Glutamatergic neuron (in vitro differentiated cells): Measurements from ENCODE around the gene C2CD3. TPM values are rescaled to one million over a fixed set of nuclear protein-coding genes. Genes with fewer than 3 reads are reported as not detected.
"Not testable (repeated sequence)": the region's sequence is repeated elsewhere in the genome, so short reads cannot be mapped to it uniquely, and the experiment has no call there.

Experiments used
- DNase-seq: peaks from one replicate; pipeline ENCODE4 v3.0.0; 2022
- H3K27ac Mint-ChIP-seq: one replicate; pipeline ENCODE4 v1.8.0; 2020; ENCODE audit warnings: mild to moderate bottlenecking, mixed read lengths, inconsistent platforms; ENCODE audit not compliant: unreplicated experiment
- H3K27me3 Mint-ChIP-seq: one replicate; pipeline ENCODE4 v1.8.0; 2020; ENCODE audit warnings: mild to moderate bottlenecking, moderate library complexity, mixed read lengths, inconsistent platforms; ENCODE audit not compliant: unreplicated experiment
- H3K36me3 Mint-ChIP-seq: one replicate; pipeline ENCODE4 v1.8.0; 2020; ENCODE audit warnings: mild to moderate bottlenecking, mixed read lengths, inconsistent platforms; ENCODE audit not compliant: unreplicated experiment
- H3K4me1 Mint-ChIP-seq: one replicate; pipeline ENCODE4 v1.8.0; 2020; ENCODE audit warnings: mild to moderate bottlenecking, low read depth, mixed read lengths, inconsistent platforms; ENCODE audit not compliant: unreplicated experiment
- H3K4me3 Mint-ChIP-seq: one replicate; pipeline ENCODE4 v1.8.0; 2020; ENCODE audit warnings: mild to moderate bottlenecking, mixed read lengths, inconsistent platforms; ENCODE audit not compliant: unreplicated experiment
- H3K9me3 Mint-ChIP-seq: one replicate; pipeline ENCODE4 v1.8.0; 2020; ENCODE audit warnings: mild to moderate bottlenecking, moderate library complexity, mixed read lengths, inconsistent platforms; ENCODE audit not compliant: unreplicated experiment
- total RNA-seq: library from RNA; stranded (reverse); fragmentation: NEBNext Ultra II Directional; extraction: Animal tissue kit (Norgen Biotek cat#: 25700); gene quantifications from one replicate; pipeline ENCODE4 v1.2.1, GENCODE V29; 2021; ENCODE audit not compliant: unreplicated experiment
- TF ChIP-seq, protein P1 (sequence below): fragments of 200-600 bp; sonication (generic); IDR thresholded peaks from one replicate; pipeline ENCODE4 v1.5.0; 2021; ENCODE audit not compliant: partially characterized antibody, unreplicated experiment

The C2CD3 gene
- total RNA-seq, 1 donor from 2014 or later, result 182 TPM

GRCh38 chr11:74144592-74144991, 26.2 kb downstream of the C2CD3 start:
- Mint-ChIP-seq H3K4me1 (no peaks in the 10 kb centered on the region), H3K36me3 (no peaks in the 10 kb centered on the region), H3K27ac (no peak overlapping the region), H3K27me3 (no peaks in the 10 kb centered on the region), H3K9me3 (no peaks in the 10 kb centered on the region), H3K4me3 (no peak overlapping the region)
- TF ChIP-seq, protein P1, sequence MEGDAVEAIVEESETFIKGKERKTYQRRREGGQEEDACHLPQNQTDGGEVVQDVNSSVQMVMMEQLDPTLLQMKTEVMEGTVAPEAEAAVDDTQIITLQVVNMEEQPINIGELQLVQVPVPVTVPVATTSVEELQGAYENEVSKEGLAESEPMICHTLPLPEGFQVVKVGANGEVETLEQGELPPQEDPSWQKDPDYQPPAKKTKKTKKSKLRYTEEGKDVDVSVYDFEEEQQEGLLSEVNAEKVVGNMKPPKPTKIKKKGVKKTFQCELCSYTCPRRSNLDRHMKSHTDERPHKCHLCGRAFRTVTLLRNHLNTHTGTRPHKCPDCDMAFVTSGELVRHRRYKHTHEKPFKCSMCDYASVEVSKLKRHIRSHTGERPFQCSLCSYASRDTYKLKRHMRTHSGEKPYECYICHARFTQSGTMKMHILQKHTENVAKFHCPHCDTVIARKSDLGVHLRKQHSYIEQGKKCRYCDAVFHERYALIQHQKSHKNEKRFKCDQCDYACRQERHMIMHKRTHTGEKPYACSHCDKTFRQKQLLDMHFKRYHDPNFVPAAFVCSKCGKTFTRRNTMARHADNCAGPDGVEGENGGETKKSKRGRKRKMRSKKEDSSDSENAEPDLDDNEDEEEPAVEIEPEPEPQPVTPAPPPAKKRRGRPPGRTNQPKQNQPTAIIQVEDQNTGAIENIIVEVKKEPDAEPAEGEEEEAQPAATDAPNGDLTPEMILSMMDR, result no peak
- DNase-seq, result no peak

DNA sequence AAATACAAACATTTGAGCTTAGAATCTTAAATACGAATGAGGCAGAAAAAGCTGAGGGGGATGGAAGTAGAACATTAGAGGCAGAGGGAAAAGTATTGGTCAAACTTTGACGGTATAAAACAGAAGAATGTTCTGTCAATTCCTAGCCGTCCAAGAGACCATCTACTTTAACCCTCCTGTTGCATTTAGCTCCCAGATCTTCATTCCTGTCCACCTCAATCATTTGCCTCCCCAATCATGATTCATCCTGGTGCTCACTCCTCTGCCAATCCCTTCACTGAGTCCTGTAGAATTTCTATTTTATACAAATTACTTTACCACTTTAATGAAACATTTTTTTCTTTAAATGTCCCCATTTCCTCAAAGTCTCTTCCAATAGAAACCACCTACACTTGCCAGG, 28.2 kb downstream of the C2CD3 start:
- H3K9me3 Mint-ChIP-seq, result no peaks in the 10 kb centered on the region
- TF ChIP-seq, protein P1, result no peak
- no peaks in the 10 kb centered on the region for H3K36me3 Mint-ChIP-seq
- H3K27me3 Mint-ChIP-seq, result no peaks in the 10 kb centered on the region
- no peak overlapping the region for H3K4me3 Mint-ChIP-seq
- H3K4me1 Mint-ChIP-seq, result peaks cover 2% of the 10 kb centered on the region
- no peak overlapping the region for H3K27ac Mint-ChIP-seq
- no peak for DNase-seq

GRCh38 chr11:74141908-74142307, 28.9 kb downstream of the C2CD3 start:
- Mint-ChIP-seq H3K4me3 (no peak overlapping the region), H3K36me3 (no peaks in the 10 kb centered on the region), H3K27me3 (no peaks in the 10 kb centered on the region), H3K4me1 (peaks cover 2% of the 10 kb centered on the region), H3K27ac (no peak overlapping the region), H3K9me3 (no peaks in the 10 kb centered on the region)
- TF ChIP-seq, protein P1, result no peak
- DNase-seq, result no peak

- Mint-ChIP-seq H3K9me3 (no peaks in the 10 kb centered on the region), H3K36me3 (no peaks in the 10 kb centered on the region), H3K27ac (no peak overlapping the region), H3K4me3 (no peak overlapping the region), H3K27me3 (no peaks in the 10 kb centered on the region), H3K4me1 (peaks cover 2% of the 10 kb centered on the region)
- TF ChIP-seq, protein P1, result no peak
- DNase-seq, result no peak
Measured at GRCh38 chr11:74141241-74141695, 29.5 kb downstream of the C2CD3 start.

- H3K36me3 Mint-ChIP-seq, result not testable (repeated sequence)
Measured at GRCh38 chr11:74139919-74140431, 30.8 kb downstream of the C2CD3 start.

More at GRCh38 chr11:74139919-74140431, 30.8 kb downstream of the C2CD3 start:
- not testable (repeated sequence) for DNase-seq, H3K4me1 Mint-ChIP-seq, H3K27ac Mint-ChIP-seq, H3K27me3 Mint-ChIP-seq, H3K9me3 Mint-ChIP-seq, H3K4me3 Mint-ChIP-seq
